SU-DHL-6 (cell line): ENCODE data around the gene SERAC1.

Experiments
- H2AFZ ChIP-seq: fragments of 200-600 bp; sonication (generic); 2 replicates; pipeline ENCODE4 v1.6.1; 2014; ENCODE audit warnings: low read depth, mild to moderate bottlenecking, moderate library complexity, mixed read lengths, antibody characterized with exemption, low read length; ENCODE audit not compliant: severe bottlenecking
- H3F3A ChIP-seq: fragments of 200-600 bp; shearing (Covaris generic); 2 replicates; pipeline ENCODE4 v1.6.0; 2016; ENCODE audit warnings: antibody characterized with exemption, mild to moderate bottlenecking; ENCODE audit not compliant: insufficient read depth
- H3K27ac ChIP-seq: fragments of 200-600 bp; sonication (generic); 2 replicates; pipeline ENCODE4 v1.5.1; 2016; ENCODE audit warnings: low read depth, mild to moderate bottlenecking, low read length, moderate library complexity, mixed read lengths
- H3K27me3 ChIP-seq: fragments of 200-600 bp; sonication (generic), shearing (Covaris generic); 2 replicates; pipeline ENCODE4 v1.6.0; 2014; ENCODE audit warnings: mild to moderate bottlenecking, low read length
- H3K36me3 ChIP-seq: fragments of 200-600 bp; sonication (generic); 2 replicates; pipeline ENCODE4 v1.6.1; 2014; ENCODE audit warnings: mild to moderate bottlenecking, low read length, mixed read lengths
- H3K4me2 ChIP-seq: fragments of 300-600, 200-600 bp; shearing (Covaris generic), sonication (generic); 2 replicates; pipeline ENCODE4 v1.6.0; 2014; ENCODE audit warnings: low read length, low read depth, mild to moderate bottlenecking; ENCODE audit not compliant: poor library complexity, severe bottlenecking
- H3K4me3 ChIP-seq: fragments of 200-600 bp; sonication (generic); 2 replicates; pipeline ENCODE4 v1.5.1; 2014; ENCODE audit warnings: antibody characterized with exemption, low read length, mild to moderate bottlenecking, mixed read lengths; ENCODE audit not compliant: insufficient read depth, poor library complexity, severe bottlenecking
- H3K79me2 ChIP-seq: fragments of 200-600 bp; sonication (generic); 2 replicates; pipeline ENCODE4 v1.6.1; 2014; ENCODE audit warnings: mild to moderate bottlenecking, low read length, moderate library complexity; ENCODE audit not compliant: insufficient read depth
- H3K9ac ChIP-seq: fragments of 200-600 bp; sonication (generic); 2 replicates; pipeline ENCODE4 v1.7.0; 2014; ENCODE audit warnings: mild to moderate bottlenecking, low read length
- H3K9me2 ChIP-seq: fragments of 200-600 bp; sonication (generic); replicated peaks from 2 replicates; pipeline ENCODE4 v1.6.1; 2014; ENCODE audit warnings: low read length; ENCODE audit not compliant: insufficient read depth
- H3K9me3 ChIP-seq: fragments of 200-600 bp; sonication (generic); 2 replicates; pipeline ENCODE4 v1.6.1; 2014; ENCODE audit warnings: low read length, mixed read lengths; ENCODE audit not compliant: insufficient read depth
- H4K20me1 ChIP-seq: fragments of 200-600 bp; sonication (generic); 2 replicates; pipeline ENCODE4 v1.6.1; 2014; ENCODE audit warnings: low read depth, mild to moderate bottlenecking, antibody characterized with exemption, low read length, moderate library complexity, mixed read lengths
- CTCF ChIP-seq: fragments of 200-600 bp; sonication (generic); IDR thresholded peaks from one replicate; pipeline ENCODE4 v1.5.1; 2017; ENCODE audit warnings: antibody characterized with exemption, mild to moderate bottlenecking, low read length, moderate library complexity; ENCODE audit not compliant: insufficient read depth, poor library complexity, severe bottlenecking
- EZH2phosphoT487 ChIP-seq: fragments of 200-600 bp; sonication (generic), shearing (Covaris generic); conservative IDR thresholded peaks from 2 replicates; pipeline ENCODE4 v1.6.1; 2018; ENCODE audit warnings: mild to moderate bottlenecking, antibody characterized with exemption, low read length, moderate library complexity, mixed read lengths

SERAC1 gene

GRCh38 chr6:158110986-158111385 lies 57.1 kb downstream of the SERAC1 start:
- Histone ChIP-seq H3K27ac (no peak overlapping the region), H3K4me3 (no peak overlapping the region), H4K20me1 (no peaks in the 10 kb centered on the region), H3K9me2 (no peaks in the 10 kb centered on the region), H3K27me3 (no peaks in the 10 kb centered on the region), H2AFZ (no peak overlapping the region), H3K9ac (no peak overlapping the region), H3K79me2 (no peaks in the 10 kb centered on the region), H3K4me2 (no peak overlapping the region), H3K9me3 (no peaks in the 10 kb centered on the region), H3F3A (no peaks in the 10 kb centered on the region), H3K36me3 (no peaks in the 10 kb centered on the region)
- no peak for TF ChIP-seq EZH2phosphoT487
- no peak for TF ChIP-seq CTCF

GRCh38 chr6:158109748-158110147 lies 58.3 kb downstream of the SERAC1 start:
- Histone ChIP-seq H3F3A (no peaks in the 10 kb centered on the region), H3K9me2 (no peaks in the 10 kb centered on the region), H3K36me3 (no peaks in the 10 kb centered on the region), H4K20me1 (no peaks in the 10 kb centered on the region), H3K4me3 (no peak overlapping the region), H2AFZ (no peak overlapping the region), H3K9ac (no peak overlapping the region), H3K79me2 (no peaks in the 10 kb centered on the region), H3K27me3 (no peaks in the 10 kb centered on the region), H3K27ac (no peak overlapping the region), H3K4me2 (no peak overlapping the region), H3K9me3 (no peaks in the 10 kb centered on the region)
- no peak for TF ChIP-seq EZH2phosphoT487
- no peak for TF ChIP-seq CTCF

- Histone ChIP-seq H3K4me2 (no peak overlapping the region), H3K4me3 (no peak overlapping the region), H3K9me2 (no peaks in the 10 kb centered on the region), H2AFZ (no peak overlapping the region), H4K20me1 (no peaks in the 10 kb centered on the region), H3K9ac (no peak overlapping the region), H3F3A (no peaks in the 10 kb centered on the region), H3K79me2 (no peaks in the 10 kb centered on the region), H3K9me3 (no peaks in the 10 kb centered on the region), H3K27ac (no peak overlapping the region), H3K36me3 (no peaks in the 10 kb centered on the region), H3K27me3 (no peaks in the 10 kb centered on the region)
- TF ChIP-seq CTCF (no peak), EZH2phosphoT487 (no peak)
Observed at GRCh38 chr6:158104696-158105095, 63.4 kb downstream of the SERAC1 start.
